Breast epithelium (tissue), 3 donors: ENCODE results near the gene MGAT2.

Experiments
- POLR2A ChIP-seq: fragments of 450-650 bp; IDR thresholded peaks from one replicate; pipeline ENCODE4 v1.6.1; 2016; ENCODE audit warnings: antibody characterized with exemption, mild to moderate bottlenecking, moderate library complexity
- POLR2AphosphoS5 ChIP-seq, 3 donors: sonication (generic); formaldehyde crosslinking; IDR thresholded peaks; one replicate each; pipeline ENCODE4 v1.6.1; 2017; ENCODE audit warnings: antibody characterized with exemption in 3 of 3
- TF ChIP-seq, protein P1 (sequence below), 3 donors: fragments of 450-650 bp; IDR thresholded peaks; one replicate each; pipeline ENCODE4 v1.5.1; 2016 to 2017; ENCODE audit warnings: antibody characterized with exemption in 3 of 3, mild to moderate bottlenecking in 3 of 3, moderate library complexity in 3 of 3

DNA sequence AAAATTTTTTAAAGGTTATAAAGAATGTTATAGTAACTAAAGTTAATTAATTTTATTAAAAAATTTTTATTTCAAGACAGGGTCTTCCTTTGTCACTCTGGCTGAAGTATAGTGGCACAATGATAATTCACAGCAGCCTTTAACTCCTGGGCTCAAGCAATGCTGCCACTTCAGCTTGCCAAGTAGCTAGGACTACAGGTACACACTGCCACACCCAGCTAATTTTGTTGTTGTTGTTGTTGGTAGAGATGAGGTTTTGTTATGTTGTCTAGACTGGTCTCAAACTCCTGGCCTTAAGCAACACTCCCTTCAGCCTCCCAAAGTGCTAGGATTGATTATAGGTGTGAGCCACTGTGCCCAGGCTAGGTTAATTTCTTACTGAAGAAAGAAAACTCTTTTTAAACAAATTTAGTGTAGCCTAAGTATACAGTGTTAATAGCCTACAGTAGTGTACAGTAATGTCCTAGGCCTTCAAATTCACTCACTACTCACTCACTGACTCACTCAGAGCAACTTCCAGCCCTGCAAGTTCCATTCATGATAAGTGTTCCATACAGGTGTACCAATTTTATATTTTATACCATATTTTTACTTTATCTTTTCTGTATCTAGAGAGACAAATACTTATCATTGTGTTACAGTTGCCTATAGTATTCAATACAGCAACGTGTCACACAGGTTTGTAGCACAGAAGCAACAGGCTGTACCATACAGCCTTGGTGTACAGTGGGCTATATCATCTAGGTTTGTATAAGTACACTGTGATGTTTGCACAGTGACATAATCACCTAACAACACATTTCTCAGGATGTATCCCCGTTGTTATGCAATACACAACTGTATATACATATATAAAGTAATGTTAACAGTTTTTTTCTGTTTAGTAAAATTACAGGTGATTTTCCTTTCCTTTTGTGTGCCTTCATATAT is 39.2 kb downstream of the MGAT2 start:
- TF ChIP-seq, protein P1, sequence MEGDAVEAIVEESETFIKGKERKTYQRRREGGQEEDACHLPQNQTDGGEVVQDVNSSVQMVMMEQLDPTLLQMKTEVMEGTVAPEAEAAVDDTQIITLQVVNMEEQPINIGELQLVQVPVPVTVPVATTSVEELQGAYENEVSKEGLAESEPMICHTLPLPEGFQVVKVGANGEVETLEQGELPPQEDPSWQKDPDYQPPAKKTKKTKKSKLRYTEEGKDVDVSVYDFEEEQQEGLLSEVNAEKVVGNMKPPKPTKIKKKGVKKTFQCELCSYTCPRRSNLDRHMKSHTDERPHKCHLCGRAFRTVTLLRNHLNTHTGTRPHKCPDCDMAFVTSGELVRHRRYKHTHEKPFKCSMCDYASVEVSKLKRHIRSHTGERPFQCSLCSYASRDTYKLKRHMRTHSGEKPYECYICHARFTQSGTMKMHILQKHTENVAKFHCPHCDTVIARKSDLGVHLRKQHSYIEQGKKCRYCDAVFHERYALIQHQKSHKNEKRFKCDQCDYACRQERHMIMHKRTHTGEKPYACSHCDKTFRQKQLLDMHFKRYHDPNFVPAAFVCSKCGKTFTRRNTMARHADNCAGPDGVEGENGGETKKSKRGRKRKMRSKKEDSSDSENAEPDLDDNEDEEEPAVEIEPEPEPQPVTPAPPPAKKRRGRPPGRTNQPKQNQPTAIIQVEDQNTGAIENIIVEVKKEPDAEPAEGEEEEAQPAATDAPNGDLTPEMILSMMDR (IDR thresholded peaks at IDR 0.05): no peak
- TF ChIP-seq POLR2AphosphoS5 (IDR thresholded peaks at IDR 0.05): no peak
- TF ChIP-seq POLR2A: no peak
